HEK293 (cell line): ENCODE results near the gene FREM1.

Source experiments
- CTCF ChIP-seq: fragments of 450-650 bp; formaldehyde crosslinking; IDR thresholded peaks from 2 replicates; pipeline ENCODE4 v1.5.1; 2016; ENCODE audit warnings: missing biosample characterization, missing genetic modification characterization
- SALL2 ChIP-seq: fragments of 450-650 bp; formaldehyde crosslinking; IDR thresholded peaks from 2 replicates; pipeline ENCODE4 v1.5.0; 2017; ENCODE audit warnings: missing biosample characterization, mild to moderate bottlenecking, missing genetic modification characterization, borderline replicate concordance
- SP2 ChIP-seq: fragments of 450-650 bp; formaldehyde crosslinking; IDR thresholded peaks from 2 replicates; pipeline ENCODE4 v1.5.1; 2016; ENCODE audit warnings: missing biosample characterization, missing genetic modification characterization
- YY1 ChIP-seq: fragments of 450-650 bp; formaldehyde crosslinking; IDR thresholded peaks from 2 replicates; pipeline ENCODE4 v1.5.1; 2018; ENCODE audit warnings: missing biosample characterization, missing genetic modification characterization
- ZNF174 ChIP-seq: fragments of 450-650 bp; formaldehyde crosslinking; IDR thresholded peaks from 2 replicates; pipeline ENCODE4 v1.5.0; 2017; ENCODE audit warnings: missing biosample characterization, mild to moderate bottlenecking, missing genetic modification characterization
- ZNF292 ChIP-seq: fragments of 450-650 bp; formaldehyde crosslinking; IDR thresholded peaks from 2 replicates; pipeline ENCODE4 v1.5.1; 2016; ENCODE audit warnings: low read depth, missing biosample characterization, missing genetic modification characterization, borderline replicate concordance

GRCh38 chr9:14806941-14807520 lies 103.2 kb downstream of the FREM1 start:
- TF ChIP-seq SP2 (tag by site-specific recombination), result no peak
- TF ChIP-seq ZNF174, result no peak
- TF ChIP-seq CTCF (tag by site-specific recombination), result no peak
- TF ChIP-seq YY1 (tag by site-specific recombination), result no peak
- no peak for TF ChIP-seq ZNF292
- TF ChIP-seq SALL2 (tag by site-specific recombination), result no peak
